HG02623 (cell line): ENCODE measurements around the gene SUSD6.
"Not testable (repeated sequence)": the region's sequence is repeated elsewhere in the genome, so short reads cannot be mapped to it uniquely, and the experiment has no call there.

Experiments used
- ATAC-seq: cut with Tn5 transposase; IDR thresholded peaks from one replicate; pipeline ENCODE4 v1.9.1; 2021; ENCODE audit warnings: moderate library complexity; ENCODE audit not compliant: unreplicated experiment

SUSD6 gene

DNA sequence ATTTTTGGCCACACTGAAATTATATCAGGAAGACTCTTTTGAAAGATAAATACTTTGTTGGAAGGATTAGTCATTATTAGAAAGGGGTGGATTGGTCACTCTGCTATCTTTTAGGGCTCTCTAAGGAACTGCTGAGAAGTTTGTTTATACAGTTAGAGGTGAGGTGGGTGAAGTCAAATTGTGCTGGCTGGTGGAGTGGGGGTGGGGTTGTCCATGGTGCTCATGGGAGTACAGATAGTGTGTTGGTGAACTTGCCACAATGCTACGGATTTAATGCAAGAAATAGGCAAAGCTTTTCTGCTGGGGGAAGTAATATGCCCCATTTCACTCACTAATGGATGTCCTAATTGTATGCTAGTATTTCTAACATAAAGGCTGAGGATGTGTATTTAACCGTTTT lies 35.8 kb downstream of the SUSD6 start:
- no peak for ATAC-seq

DNA sequence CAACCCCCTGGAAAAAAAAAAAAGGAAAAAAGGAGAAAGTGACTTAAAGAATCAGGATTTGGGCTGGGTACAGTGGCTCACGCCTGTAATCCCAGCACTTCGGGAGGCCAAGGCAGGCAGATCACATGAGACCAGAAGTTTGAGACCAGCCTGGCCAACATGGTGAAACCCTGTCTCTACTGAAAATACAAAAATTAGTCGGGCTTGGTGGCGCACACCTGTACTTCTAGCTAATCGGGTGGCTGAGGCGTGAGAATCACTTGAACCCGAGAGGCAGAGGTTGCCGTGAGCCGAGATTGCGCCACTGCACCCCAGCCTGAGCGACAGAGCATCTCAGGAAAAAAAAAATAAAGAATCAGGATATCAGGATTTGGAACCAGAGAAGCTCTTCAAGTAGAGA lies 36.2 kb downstream of the SUSD6 start:
- not testable (repeated sequence) for ATAC-seq

DNA sequence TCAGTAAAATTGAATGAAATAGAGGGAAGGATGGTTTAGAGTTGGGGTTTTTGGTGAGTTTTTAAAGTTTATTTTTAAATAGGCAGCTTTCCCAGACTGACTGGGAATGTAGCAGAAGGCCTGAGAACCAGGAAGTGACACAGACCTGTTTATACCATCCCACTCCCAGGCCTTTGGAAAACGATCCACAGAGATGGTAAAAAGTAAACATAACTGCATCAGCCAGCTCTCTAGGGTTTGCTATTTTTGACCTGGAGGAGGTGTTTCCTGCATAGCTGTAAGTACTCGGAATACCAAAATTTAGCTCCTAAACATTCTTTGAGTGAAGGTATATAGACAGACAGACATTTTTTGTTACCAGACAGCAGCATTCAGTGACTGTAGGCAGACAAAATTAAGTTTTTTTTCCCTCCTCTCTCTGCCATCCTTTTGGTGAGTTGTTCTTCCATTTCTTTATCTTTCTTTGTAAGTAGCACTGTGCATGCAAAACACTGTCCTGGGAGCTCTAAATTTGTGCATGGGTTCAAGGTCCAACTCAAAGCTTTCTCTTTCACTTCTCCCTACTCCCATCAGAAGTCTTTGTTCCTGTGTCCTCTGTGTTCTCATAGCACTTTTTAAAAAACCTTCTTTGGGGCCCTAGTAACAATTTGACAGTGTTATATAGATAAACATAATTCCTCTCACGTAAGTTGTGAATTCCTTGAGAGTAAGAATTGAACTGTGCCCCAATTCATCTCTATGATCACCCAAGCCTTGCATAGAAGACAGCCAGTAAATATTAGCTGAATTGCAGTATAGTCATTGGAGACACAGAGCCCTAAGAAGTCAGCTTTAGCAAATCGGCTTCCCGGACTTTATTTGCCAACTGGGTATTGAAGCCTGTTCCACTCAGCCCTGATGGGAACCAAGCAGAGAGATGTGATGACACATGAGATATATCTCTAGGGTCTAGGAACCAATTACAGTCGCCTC lies 37.4 kb downstream of the SUSD6 start:
- ATAC-seq, result peak; percentile 44

DNA sequence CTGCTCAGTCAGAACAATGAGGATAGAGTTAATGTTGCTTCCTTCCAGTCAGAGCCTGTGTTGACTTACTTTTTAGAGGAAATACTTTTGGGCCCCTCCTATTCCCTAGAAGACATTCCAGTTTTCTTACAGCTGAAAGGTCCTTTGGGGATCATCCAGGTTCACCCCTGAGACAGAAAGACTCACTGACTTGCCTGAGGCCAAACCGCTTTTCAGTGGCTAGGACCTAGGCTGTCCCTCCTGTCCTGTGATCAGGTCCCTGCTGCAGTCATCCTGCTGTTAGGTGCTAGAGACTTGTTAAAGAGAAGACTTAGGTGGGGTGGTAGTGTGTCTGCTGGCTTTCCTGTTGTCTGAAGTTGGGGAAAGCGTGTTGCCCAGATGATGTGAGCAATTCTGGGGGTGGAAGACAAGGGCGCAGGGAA lies 39.6 kb downstream of the SUSD6 start:
- ATAC-seq, result no peak

DNA sequence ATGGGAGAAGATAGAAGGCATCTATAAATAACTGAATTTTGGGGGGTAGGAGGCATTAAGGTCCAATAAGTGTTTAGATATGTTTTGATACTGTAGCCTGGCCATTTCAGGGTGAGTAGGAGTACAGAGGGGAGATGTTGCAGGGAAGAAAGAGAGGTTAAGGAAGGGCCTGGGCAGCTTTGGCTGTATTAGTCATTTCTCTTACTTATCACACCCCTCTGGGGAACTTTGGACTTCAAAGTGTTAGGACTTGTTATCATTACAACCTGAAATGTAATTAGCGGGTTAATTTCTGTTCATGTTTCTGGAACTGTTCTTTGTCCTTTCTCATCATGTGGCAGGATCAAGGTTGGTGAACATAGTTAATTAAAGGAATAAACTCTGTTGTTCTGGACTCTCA lies 40.3 kb downstream of the SUSD6 start:
- no peak for ATAC-seq

DNA sequence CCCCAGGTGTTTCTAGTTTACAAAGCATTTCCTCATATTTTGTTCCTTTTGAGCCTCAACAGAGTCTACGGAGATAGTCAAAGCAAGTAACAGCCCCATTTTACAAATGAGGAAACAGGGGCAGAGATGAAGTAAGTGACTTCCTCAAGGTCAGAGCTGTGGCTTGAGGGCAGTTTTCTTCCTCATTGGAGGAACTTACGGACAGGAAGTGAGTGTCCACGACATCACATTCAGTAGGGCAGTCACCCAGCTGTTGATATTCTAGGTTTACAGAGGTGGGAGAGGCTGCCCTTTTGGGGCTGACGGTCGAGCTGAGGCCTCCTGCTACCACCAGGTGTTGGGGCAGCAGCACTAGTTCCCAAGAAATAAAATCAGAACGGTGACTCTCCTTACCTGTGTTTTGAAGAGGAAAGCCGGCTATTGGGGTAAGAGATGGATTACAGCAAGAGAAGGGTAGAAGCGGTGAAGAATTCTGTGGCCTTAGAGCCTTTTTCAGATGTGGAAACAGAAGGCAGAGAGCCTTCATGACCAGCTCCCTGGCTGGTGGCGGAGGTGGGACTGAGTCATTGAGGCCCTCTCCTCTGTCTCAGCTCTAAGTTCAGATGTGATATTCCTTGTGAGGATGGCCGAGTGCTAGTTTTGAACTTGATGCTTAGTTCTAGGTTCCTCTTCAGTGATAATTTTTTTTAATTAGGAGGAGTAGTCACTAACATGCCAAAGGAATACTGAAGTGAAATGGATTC lies 41.7 kb downstream of the SUSD6 start:
- ATAC-seq, result no peak

DNA sequence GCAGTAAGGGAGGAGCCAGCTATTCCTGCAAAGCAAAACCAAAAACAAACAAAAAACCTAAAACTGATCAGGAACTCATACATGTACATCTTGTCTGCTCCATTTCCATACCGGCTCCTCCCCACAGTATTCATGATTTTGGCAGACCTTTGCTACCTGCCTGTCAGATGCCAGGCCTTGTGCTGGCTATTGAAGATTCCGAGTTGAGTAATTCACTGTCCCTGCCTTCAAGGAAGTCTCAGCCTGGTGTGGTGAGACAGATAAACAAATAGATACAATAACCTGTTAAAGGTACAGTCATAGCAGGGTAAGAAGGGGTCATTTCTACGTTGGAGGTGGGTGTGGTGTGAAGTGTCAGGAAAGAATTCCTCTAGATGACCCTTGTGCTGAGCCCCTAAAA lies 42.7 kb downstream of the SUSD6 start:
- ATAC-seq, result no peak

DNA sequence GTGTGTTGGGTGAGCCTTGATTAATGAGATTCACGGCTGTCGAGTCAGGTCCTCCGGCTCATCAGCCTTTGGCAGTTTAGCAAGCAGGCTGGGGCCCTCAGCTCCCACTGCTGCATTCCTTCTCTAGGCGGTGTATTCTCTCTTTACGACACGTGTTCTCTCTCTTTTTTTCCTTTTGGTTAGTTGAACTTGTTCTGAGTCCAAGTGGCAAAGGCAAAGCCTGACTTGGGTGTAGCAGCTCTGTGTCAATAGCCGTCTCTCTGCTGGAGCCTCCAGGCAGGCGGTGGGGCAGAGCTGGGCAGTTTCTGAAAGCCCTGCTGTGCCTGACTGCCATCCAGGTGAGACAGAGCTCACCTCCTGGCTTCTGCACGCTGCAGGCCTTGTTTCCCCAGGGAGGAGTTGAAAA lies 46.6 kb downstream of the SUSD6 start:
- no peak for ATAC-seq

DNA sequence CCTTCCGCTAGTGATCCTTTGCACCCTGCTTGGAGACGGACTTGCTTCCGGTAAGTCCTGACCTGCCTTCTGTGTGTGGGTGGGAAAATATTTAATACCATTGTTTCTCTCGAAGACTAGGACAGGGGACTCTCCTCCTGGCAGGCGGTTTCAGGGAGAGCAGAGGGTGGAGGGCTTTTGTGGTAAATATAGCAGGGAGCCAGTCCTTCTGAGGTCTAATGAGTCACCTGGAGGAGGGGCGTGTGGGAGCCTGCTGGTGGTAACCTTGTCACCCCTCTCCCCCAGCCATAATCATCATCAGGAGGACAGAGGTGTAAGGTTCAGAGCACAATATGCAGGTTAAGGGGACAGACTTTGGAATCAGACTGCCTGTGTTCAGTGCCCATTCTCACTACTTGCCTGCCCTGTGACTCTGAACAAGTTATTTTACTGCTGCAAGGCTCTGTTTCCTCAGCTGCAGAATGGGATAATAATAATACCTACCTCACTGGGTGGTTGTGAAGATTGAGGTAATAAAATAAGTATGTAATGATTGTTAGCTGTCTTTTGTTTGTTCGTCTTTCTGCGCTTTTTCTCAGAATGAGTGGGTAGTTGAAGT lies 47.4 kb downstream of the SUSD6 start:
- no peak for ATAC-seq

DNA sequence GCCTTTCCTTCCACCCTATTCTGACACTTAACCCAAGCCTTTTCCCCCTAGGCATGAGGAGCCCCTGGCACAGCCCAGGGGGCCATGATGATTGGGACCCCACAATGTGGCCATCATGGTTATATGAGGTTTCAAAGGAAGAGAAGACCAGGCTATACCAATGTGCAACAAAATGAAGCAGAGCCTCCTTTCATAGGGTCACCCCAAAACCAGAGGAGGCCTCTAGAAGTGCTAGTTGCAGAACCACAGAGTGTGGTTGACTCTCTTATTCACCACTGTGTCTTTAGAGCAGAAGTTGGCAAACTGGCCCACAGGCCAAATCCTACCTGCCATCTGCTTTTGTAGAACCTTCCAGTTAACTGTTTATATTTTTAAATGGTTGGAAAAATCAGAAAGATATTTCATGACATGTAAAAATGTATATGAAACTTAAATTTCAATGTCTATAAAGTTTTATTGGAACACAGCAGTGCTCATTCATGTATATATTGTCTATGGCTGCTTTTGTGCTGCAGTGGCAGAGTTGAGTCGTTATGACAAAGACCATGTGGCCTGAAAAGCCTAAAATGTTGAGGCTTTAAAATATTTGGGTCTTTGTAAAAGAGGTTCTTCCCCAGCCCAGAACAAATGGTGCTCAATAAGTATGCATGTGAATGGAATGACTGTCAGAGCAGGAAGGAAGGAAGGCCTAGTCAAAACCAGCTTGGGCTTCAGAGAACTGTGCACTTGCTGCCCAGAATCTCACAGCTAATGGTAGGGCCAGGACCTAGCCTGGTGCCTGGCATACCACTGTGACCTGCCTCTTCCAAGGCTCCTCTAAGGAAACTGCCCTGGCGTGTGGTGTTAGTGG lies 49.2 kb downstream of the SUSD6 start:
- ATAC-seq, result no peak

DNA sequence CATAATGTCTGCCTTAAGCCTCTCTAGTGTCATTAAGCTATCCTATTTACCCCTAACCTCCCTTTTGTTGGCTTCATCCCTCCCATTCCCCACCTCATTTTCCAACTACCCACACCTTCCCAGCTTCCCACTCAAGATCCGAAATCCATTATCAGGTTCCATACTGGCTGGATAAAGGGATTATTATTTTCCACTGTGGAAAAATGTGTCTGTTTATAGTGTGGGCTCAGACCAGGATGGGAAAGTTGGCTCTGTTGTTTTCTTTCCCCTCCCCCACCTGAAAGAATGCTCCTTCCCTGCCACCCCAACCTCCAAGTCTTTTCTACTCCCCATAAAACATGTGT lies 49.8 kb downstream of the SUSD6 start:
- ATAC-seq, result no peak

DNA sequence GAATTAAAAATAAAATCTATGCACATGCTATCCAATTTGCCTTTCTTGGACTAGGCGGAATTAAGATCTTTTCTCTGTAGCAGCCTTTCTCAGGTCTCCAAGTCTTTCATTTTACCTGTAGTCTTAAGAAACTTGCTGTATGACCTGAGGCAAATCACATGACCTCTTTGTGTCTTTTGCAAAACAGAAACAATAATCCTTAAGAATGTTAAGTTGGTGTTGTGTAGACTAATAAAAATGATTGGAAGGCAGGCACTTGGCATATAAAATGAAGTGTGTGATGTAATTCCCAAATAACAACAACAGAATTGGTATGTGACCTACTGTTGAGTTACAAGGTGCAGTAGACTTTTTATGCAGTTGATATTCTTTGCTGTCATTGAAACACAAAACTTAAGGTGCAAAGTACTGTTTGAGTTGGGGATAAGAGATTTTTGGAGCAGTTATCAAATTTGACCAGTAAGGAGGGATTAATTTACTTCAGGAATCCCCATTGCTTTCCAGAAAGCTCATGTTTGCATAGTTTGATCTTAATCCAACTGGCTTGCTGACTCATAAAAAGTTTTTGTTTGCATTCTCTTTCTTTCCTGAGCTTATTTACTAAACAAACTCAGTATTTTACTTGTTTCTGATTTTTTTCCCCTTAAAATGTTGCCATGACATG lies 51.4 kb downstream of the SUSD6 start:
- no peak for ATAC-seq

DNA sequence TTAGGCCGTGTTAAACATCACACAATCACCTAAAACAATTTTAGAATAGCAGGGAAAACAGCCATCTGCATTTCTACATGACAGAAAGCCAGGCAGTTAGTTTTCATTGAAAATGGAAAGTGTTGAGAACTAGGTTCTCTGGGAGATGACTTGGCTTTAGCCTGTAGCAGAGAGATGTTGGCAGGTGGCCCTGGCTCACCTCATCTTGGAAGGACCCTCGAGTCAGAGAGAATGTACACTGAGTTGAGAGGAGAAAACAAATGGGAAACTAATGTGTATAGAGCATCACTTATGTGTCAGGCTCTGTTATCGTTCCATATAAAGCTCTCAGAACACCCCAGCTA lies 51.9 kb downstream of the SUSD6 start:
- no peak for ATAC-seq

DNA sequence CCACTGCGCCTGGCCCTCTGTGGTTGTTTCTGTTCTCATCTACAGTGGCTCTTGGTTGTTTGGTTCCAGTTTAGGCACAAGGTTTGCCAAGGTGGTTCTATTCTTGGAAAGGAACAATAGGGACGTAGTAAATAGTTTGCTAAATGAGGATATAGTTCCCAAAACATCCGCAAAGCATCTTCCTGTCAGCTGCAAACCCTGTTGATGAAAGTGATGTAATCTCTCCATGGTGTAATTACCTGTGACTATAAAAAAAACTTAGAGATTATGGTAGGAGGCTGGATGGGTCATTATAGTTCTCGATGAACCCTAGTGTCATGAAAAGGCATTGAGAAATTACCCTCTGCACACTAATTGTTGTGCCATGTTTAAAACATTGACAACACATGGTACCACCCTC lies 52.9 kb downstream of the SUSD6 start:
- ATAC-seq, result no peak

DNA sequence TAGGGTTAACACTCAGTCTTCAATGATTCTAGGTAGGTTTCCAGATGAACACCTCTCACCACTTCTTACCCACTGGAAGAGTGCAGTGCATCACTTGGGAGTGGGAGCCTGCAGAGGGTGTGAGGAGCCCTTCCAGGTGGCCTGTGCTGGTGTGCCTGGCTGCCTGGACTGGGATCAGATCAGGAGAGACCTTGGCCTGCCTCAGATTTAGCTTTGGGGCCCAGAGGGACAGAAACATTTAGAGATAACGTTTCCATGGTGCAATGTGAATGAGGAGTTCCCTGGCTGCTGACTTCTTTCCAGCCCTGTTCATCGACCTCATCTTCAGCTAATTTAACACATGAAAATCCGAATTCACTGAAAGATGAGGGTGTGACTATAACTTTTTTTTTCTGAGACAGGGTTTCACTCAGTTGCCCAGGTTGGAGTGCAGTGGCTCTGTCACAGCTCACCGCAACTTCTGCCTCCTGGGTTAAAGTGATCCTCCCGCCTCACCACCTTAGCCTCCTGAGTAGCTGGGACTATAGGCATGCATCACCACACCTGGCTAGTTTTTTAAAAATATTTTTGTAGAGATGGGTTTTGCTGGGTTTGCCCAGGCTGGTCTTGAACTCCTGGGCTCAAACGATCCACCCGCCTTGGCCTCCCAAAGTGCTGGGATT lies 53.6 kb downstream of the SUSD6 start:
- no peak for ATAC-seq

DNA sequence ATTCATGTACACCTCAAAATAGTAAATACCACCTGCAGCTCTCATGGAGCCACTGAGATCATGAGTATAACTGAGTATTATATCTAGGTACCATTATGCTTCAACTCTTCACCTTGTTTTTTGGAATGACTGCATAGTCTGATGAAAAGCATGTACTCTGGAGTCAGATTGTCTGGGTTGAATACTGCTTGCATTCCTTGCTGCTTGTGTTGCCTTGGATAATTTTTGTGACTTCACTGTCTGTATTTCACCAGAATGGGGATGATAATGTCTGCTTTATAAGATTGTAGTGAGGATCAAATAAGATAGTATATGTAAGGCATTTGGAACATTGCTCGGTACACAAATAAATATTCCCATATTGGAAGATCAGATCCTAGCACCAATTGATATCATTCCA lies 54.2 kb downstream of the SUSD6 start:
- no peak for ATAC-seq

DNA sequence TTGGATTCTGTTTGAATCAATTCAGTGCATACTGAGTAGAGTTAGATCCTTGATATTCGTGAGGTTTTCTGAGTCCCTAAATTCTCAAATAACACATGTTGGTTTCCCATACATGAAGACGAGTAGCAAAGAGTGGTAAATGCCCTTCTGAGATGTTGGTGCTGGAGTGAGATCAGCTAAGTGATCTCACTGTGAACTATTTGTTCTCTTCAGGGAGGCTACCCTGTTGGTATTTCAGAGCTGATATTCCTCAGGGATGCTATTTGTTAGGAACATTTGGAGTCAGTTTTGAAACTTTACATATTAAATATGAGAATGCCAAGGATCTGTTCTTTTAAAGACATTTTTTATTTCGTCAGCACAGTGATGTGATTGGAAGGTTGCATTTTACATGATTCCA lies 54.7 kb downstream of the SUSD6 start:
- ATAC-seq, result no peak

DNA sequence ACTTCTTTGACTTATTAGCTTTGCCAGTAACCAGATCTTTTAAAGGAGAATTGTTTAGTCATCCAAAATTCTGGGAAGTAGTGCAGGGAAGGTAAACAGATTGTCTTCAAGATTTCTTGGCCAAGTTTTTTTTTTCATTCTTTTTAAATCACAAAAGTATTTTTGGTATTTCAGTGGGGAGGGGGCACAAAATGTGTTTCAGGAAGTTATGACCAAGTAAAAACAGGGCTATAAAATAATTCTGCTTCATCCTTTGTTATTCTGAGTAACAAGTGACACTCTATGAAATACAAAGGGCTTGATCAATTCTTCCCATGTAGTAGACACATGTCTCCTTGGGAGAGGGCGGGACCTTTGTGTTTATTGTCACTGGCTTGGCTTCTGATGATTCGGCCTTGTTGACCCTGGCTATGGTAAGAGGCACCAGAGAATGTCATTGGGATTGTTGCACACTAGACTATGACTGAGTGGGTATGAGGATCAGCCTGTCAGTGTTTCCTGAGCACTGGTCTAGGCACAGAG lies 55.4 kb downstream of the SUSD6 start:
- no peak for ATAC-seq

DNA sequence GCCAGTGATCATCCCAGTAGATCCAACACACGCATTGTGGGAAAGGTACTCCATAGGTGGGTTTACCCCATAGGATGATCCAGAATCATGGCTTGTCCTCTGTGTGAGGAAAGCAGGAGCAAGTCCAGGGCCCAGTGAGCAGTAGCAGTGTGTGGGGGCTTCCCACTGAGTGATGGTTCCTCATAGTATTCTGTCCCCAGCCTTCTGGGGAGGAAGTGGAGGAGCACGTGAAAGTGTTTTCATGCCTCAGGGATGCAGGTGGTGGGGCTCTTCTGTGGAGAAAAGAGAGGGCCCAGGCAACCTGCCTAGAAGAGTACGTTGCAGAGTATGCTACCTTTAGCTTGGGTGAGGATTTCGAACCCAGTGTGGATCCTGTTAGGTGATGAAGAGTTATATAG lies 56.5 kb downstream of the SUSD6 start:
- ATAC-seq, result peak; percentile 26

DNA sequence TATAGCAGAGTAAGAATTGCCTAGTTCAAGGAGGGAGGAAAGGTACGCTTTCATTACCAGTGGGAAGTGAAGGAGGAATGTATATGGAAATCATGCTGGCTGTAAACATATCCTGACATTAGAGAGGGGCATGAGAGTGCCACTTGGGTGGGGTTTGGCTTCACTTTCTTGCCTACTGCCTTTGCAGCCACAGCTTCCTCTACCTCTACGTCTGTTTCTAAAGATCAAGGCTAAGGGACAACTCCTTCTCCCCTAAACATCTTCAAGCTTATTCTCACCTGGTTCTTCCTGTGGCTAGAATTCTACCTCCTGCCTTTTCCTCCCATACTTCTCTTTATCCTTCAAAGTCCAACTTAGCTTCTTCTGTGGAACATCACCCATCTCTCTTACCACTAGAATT lies 58.0 kb downstream of the SUSD6 start:
- no peak for ATAC-seq
